ENCODE data around the gene CTRB1. TPM values are rescaled to one million over a fixed set of nuclear protein-coding genes. Genes with fewer than 3 reads are reported as not detected.

CTRB1 gene
- total and polyA plus RNA-seq, 2 experiments from 2014 or later, result 0.21 TPM; not detected in 1

- Histone ChIP-seq H3K9me2 (replicated peaks; ENCODE audit: insufficient read depth) (no peaks in the 10 kb centered on the region), H3K27me3 (no peaks in the 10 kb centered on the region), H3K36me3 (replicated peaks; ENCODE audit: insufficient read depth, low read depth) (no peaks in the 10 kb centered on the region), H4K20me1 (ENCODE audit: insufficient read depth, poor library complexity, severe bottlenecking) (no peaks in the 10 kb centered on the region), H2AFZ (no peak overlapping the region), H3K4me1 (ENCODE audit: insufficient read depth) (peaks cover 5% of the 10 kb centered on the region), H3K79me2 (no peaks in the 10 kb centered on the region), H3K9me3 (ENCODE audit: low read depth) (no peaks in the 10 kb centered on the region), H3K27ac (no peak overlapping the region), H3K4me3 (no peak overlapping the region), H3K4me2 (no peak overlapping the region)
- TF ChIP-seq EZH2 (IDR thresholded peaks at IDR 0.05; ENCODE audit: borderline replicate concordance) (no peak), EZH2phosphoT487 (IDR thresholded peaks at IDR 0.05; ENCODE audit: low read depth, severe bottlenecking, unreplicated experiment) (no peak)
- TF ChIP-seq, protein P1, sequence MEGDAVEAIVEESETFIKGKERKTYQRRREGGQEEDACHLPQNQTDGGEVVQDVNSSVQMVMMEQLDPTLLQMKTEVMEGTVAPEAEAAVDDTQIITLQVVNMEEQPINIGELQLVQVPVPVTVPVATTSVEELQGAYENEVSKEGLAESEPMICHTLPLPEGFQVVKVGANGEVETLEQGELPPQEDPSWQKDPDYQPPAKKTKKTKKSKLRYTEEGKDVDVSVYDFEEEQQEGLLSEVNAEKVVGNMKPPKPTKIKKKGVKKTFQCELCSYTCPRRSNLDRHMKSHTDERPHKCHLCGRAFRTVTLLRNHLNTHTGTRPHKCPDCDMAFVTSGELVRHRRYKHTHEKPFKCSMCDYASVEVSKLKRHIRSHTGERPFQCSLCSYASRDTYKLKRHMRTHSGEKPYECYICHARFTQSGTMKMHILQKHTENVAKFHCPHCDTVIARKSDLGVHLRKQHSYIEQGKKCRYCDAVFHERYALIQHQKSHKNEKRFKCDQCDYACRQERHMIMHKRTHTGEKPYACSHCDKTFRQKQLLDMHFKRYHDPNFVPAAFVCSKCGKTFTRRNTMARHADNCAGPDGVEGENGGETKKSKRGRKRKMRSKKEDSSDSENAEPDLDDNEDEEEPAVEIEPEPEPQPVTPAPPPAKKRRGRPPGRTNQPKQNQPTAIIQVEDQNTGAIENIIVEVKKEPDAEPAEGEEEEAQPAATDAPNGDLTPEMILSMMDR (IDR thresholded peaks at IDR 0.05; ENCODE audit: poor library complexity), result no peak
- 73% methylated on average over 9 of the region's 9 CpGs for WGBS (ENCODE audit: low lambda C conversion rate, missing lambda C conversion rate)
- DNase-seq (ENCODE audit: low spot score), result no peak
Measured at GRCh38 chr16:75196836-75197235, 22.0 kb upstream of the CTRB1 start.

GRCh38 chr16:75197522-75198134 lies 21.2 kb upstream of the CTRB1 start:
- Histone ChIP-seq H3K79me2 (no peaks in the 10 kb centered on the region), H3K36me3 (replicated peaks; ENCODE audit: insufficient read depth, low read depth) (no peaks in the 10 kb centered on the region), H3K4me2 (peak overlapping the region; percentile 45), H3K27me3 (no peaks in the 10 kb centered on the region), H3K27ac (no peak overlapping the region), H4K20me1 (ENCODE audit: insufficient read depth, poor library complexity, severe bottlenecking) (no peaks in the 10 kb centered on the region), H3K4me1 (ENCODE audit: insufficient read depth) (peaks cover 5% of the 10 kb centered on the region), H3K4me3 (no peak overlapping the region), H3K9me2 (replicated peaks; ENCODE audit: insufficient read depth) (no peaks in the 10 kb centered on the region), H3K9me3 (ENCODE audit: low read depth) (no peaks in the 10 kb centered on the region), H2AFZ (no peak overlapping the region)
- 68% methylated on average over 14 of the region's 14 CpGs for WGBS (ENCODE audit: low lambda C conversion rate, missing lambda C conversion rate)
- no peak for DNase-seq (ENCODE audit: low spot score)
- TF ChIP-seq, protein P1 (IDR thresholded peaks at IDR 0.05; ENCODE audit: poor library complexity), result no peak
- TF ChIP-seq EZH2phosphoT487 (IDR thresholded peaks at IDR 0.05; ENCODE audit: low read depth, severe bottlenecking, unreplicated experiment) (no peak), EZH2 (IDR thresholded peaks at IDR 0.05; ENCODE audit: borderline replicate concordance) (no peak)

DNA sequence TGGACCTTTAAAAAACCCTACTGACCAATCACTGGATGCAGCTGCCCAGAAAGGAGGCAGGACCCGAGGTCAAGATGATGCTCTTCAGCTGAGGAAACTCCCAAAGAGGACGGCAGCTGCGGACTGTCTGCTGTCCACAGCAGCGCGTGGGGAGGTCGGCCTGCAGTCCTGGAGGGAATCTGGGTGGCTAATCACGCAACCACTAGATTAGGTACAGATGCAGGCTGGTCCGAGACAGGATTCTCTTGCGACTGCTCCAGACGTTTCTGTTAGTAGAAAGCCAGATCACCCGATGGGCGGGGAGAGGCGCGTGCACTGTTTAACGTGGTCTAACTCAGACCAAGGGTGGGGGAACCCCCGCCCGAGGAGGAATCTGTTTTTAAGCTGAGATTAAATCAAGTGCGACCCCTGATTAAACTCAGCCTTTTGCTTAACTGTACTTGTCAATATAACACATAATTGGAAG lies 20.6 kb upstream of the CTRB1 start:
- WGBS (ENCODE audit: low lambda C conversion rate, missing lambda C conversion rate), result 44% methylated on average over 18 of the region's 18 CpGs

More for the DNA sequence above, 20.6 kb upstream of the CTRB1 start:
- Histone ChIP-seq H3K9me3 (ENCODE audit: low read depth) (no peaks in the 10 kb centered on the region), H3K27ac (peak overlapping the region; percentile 13), H3K4me2 (peak overlapping the region; percentile 45), H3K4me3 (no peak overlapping the region), H3K36me3 (replicated peaks; ENCODE audit: insufficient read depth, low read depth) (no peaks in the 10 kb centered on the region), H3K4me1 (ENCODE audit: insufficient read depth) (peaks cover 5% of the 10 kb centered on the region), H3K79me2 (no peaks in the 10 kb centered on the region), H4K20me1 (ENCODE audit: insufficient read depth, poor library complexity, severe bottlenecking) (no peaks in the 10 kb centered on the region), H2AFZ (no peak overlapping the region), H3K27me3 (no peaks in the 10 kb centered on the region), H3K9me2 (replicated peaks; ENCODE audit: insufficient read depth) (no peaks in the 10 kb centered on the region)
- TF ChIP-seq EZH2 (IDR thresholded peaks at IDR 0.05; ENCODE audit: borderline replicate concordance), result no peak
- no peak for TF ChIP-seq EZH2phosphoT487 (IDR thresholded peaks at IDR 0.05; ENCODE audit: low read depth, severe bottlenecking, unreplicated experiment)
- TF ChIP-seq, protein P1 (IDR thresholded peaks at IDR 0.05; ENCODE audit: poor library complexity), result no peak
- DNase-seq (ENCODE audit: low spot score), result peak; percentile 64

Measured in hepatocyte (in vitro differentiated cells).